Neuron (in vitro differentiated cells): Measurements from ENCODE around the gene MIF4GD.

ENCODE experiments used
- H2AFZ ChIP-seq: one replicate; pipeline ENCODE4 v1.6.1; 2013; ENCODE audit warnings: low read depth, mild to moderate bottlenecking, inconsistent platforms, low read length, moderate library complexity
- H3K27me3 ChIP-seq: one replicate; pipeline ENCODE4 v1.6.1; 2013; ENCODE audit warnings: low read length; ENCODE audit not compliant: insufficient read depth
- H3K36me3 ChIP-seq: one replicate; pipeline ENCODE4 v1.6.1; 2013; ENCODE audit warnings: low read length; ENCODE audit not compliant: insufficient read depth
- H3K4me1 ChIP-seq: one replicate; pipeline ENCODE4 v1.6.1; 2013; ENCODE audit warnings: low read length; ENCODE audit not compliant: insufficient read depth
- H3K4me3 ChIP-seq: 2 replicates; pipeline ENCODE4 v1.5.1; 2013; ENCODE audit warnings: mild to moderate bottlenecking, low read length, moderate library complexity
- H3K9me3 ChIP-seq: one replicate; pipeline ENCODE4 v1.6.1; 2013; ENCODE audit warnings: low read length

The MIF4GD gene

DNA sequence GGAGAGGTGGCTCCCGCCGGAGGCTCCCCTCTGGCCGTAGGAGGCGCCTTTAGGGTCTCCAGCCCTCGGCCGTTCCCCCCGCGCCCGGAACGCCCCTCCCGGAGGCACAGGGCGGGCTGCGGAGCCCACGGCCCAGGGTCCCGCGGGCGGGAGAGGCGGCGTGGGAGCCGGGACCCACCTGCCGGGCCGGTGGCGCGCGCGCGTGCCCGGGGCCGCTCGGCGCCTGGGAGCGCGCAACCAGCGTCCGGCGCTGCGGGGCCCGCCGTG lies at the start of gene MIF4GD:
Gene MIF4GD, minus strand, starts transcription at position 266 of the 267 bp plus-strand sequence. CDS start 1,036 bp downstream, outside the sequence.
- Histone ChIP-seq H2AFZ (peak within 1 kb of the TSS; percentile 96), H3K27me3 (no peaks in the 10 kb centered on the region), H3K9me3 (no peaks in the 10 kb centered on the region), H3K4me1 (peaks cover 13% of the 10 kb centered on the region), H3K36me3 (peaks cover 5% of the 10 kb centered on the region), H3K4me3 (peak within 1 kb of the TSS; percentile 96)

GRCh38 chr17:75319904-75320691 lies 49.1 kb upstream of the MIF4GD start:
- Histone ChIP-seq H3K27me3 (no peaks in the 10 kb centered on the region), H3K9me3 (no peaks in the 10 kb centered on the region), H3K4me1 (no peaks in the 10 kb centered on the region), H2AFZ (no peak overlapping the region), H3K4me3 (no peak overlapping the region), H3K36me3 (peaks cover 25% of the 10 kb centered on the region)

DNA sequence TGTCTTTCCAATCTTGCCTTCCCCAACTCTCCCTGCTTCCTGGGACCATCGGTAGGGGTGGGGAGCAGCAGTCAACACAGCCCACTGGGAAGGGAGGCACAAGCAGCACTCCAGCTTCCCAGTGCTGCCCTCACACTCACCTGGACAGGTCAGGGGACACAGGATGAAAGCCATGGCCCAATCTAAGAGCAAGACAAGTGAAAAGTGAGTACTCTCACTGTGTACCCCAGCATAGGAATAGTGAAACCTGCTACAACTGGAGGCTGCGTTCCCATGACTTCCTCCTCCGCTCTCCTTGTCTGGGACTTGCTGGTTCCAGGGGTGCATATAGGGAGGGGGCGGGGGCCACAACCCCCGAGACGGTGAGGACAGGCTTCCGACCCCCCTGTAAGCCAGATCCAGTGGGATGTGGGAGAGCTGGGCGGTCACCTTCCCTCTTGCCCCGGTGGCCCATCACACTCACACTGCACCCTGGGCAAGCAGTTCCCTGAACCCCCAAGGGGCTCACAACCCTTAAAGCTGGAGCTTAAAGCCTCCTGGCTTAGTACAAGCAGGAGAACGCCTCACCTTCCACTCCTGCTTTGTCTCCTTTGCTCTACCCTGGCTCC lies 47.7 kb upstream of the MIF4GD start:
- peaks cover 25% of the 10 kb centered on the region for H3K36me3 ChIP-seq
- no peak overlapping the region for H3K4me3 ChIP-seq
- H2AFZ ChIP-seq, result no peak overlapping the region
- no peaks in the 10 kb centered on the region for H3K27me3 ChIP-seq
- H3K9me3 ChIP-seq, result no peaks in the 10 kb centered on the region
- no peaks in the 10 kb centered on the region for H3K4me1 ChIP-seq

- H3K27me3 ChIP-seq, result no peaks in the 10 kb centered on the region
- no peak overlapping the region for H3K4me3 ChIP-seq
- H3K4me1 ChIP-seq, result no peaks in the 10 kb centered on the region
- H3K9me3 ChIP-seq, result no peaks in the 10 kb centered on the region
- H2AFZ ChIP-seq, result no peak overlapping the region
- peaks cover 25% of the 10 kb centered on the region for H3K36me3 ChIP-seq
Observed at GRCh38 chr17:75318211-75318610, 47.2 kb upstream of the MIF4GD start.

DNA sequence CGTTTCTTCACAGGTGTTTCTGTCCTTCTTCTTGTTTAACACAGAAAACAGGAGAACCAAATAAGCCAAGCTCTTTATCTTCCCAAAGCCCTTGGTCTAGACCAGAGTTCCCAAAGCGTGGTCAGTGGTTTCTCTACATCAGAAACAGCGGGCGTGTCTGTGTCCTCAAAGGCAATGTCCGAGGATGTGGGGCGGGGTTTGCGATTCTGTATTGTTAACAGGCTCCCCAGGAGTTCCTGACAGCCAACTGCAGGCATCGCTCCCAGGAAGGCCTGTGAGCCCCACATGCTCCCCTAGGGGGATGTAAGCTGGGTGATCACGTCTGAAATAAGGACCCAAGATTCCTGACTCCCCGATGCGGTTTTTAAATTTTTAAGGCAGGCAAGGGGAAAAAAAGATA lies 46.6 kb upstream of the MIF4GD start:
- Histone ChIP-seq H3K36me3 (peaks cover 25% of the 10 kb centered on the region), H3K27me3 (no peaks in the 10 kb centered on the region), H3K9me3 (no peaks in the 10 kb centered on the region), H3K4me1 (no peaks in the 10 kb centered on the region), H2AFZ (no peak overlapping the region), H3K4me3 (no peak overlapping the region)

DNA sequence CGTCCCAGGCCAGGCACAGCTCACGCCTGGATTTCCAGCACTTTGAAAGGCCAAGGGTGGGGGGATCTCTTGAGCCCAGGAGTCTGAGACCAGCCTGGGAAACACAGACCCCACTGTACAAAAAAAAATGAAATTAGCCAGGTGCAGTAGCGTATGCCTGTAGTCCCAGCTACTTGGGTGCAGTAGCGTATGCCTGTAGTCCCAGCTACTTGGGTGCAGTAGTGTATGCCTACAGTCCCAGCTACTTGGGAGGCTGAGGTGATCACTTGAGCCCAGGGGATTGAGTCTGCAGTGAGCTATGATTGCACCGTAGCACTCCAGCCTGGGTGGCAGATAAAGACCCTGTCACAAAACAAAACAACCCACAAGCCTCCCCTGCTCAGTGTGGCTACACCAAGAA lies 45.2 kb upstream of the MIF4GD start:
- no peaks in the 10 kb centered on the region for H3K27me3 ChIP-seq
- H3K9me3 ChIP-seq, result no peaks in the 10 kb centered on the region
- peaks cover 19% of the 10 kb centered on the region for H3K36me3 ChIP-seq
- no peak overlapping the region for H3K4me3 ChIP-seq
- H2AFZ ChIP-seq, result no peak overlapping the region
- no peaks in the 10 kb centered on the region for H3K4me1 ChIP-seq

DNA sequence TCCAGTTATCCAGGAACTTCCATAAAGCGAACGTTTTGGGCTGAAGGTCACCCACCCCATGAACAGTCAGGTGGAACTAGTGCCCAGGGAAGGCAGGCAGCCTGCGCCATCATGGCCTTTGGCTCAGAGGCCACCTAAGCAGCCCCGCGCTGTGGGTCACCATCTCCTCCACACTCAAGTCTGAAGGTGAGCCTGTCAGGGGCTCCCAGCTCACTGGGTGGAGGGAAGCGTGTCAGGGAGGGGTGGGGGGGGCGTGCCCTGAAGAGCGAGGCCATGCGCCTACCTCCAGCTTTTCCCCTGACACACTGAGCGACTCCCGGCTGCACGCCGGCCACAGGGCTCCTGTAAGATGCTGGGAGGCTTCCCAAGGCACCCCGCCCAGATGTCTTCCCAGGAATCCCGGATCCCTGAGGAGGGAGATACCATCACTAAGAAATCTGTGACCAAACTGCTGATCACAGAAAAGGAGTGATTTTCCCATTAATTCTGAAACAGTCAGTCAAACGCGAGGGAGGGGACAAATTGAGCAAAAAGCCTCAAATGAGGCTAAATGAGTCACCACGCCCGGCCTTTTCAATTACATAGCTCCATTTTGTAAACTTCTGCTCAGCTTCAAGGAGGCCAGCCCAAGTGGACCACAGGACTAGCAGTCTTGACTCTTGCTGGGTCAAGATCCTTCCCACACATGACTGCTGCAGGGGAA lies 44.7 kb upstream of the MIF4GD start:
- H3K27me3 ChIP-seq, result no peaks in the 10 kb centered on the region
- no peak overlapping the region for H2AFZ ChIP-seq
- H3K4me3 ChIP-seq, result no peak overlapping the region
- H3K4me1 ChIP-seq, result no peaks in the 10 kb centered on the region
- peaks cover 15% of the 10 kb centered on the region for H3K36me3 ChIP-seq
- H3K9me3 ChIP-seq, result no peaks in the 10 kb centered on the region

- Histone ChIP-seq H3K4me3 (no peak overlapping the region), H3K27me3 (no peaks in the 10 kb centered on the region), H3K36me3 (peaks cover 8% of the 10 kb centered on the region), H2AFZ (no peak overlapping the region), H3K9me3 (no peaks in the 10 kb centered on the region), H3K4me1 (peaks cover 3% of the 10 kb centered on the region)
Observed at GRCh38 chr17:75313941-75314551, 43.0 kb upstream of the MIF4GD start.

GRCh38 chr17:75308732-75309629 lies 38.0 kb upstream of the MIF4GD start:
- Histone ChIP-seq H3K27me3 (no peaks in the 10 kb centered on the region), H2AFZ (no peak overlapping the region), H3K4me3 (no peak overlapping the region), H3K36me3 (no peaks in the 10 kb centered on the region), H3K4me1 (peaks cover 6% of the 10 kb centered on the region), H3K9me3 (no peaks in the 10 kb centered on the region)

- Histone ChIP-seq H3K36me3 (no peaks in the 10 kb centered on the region), H2AFZ (no peak overlapping the region), H3K9me3 (no peaks in the 10 kb centered on the region), H3K27me3 (no peaks in the 10 kb centered on the region), H3K4me1 (peaks cover 6% of the 10 kb centered on the region), H3K4me3 (no peak overlapping the region)
Observed at GRCh38 chr17:75307957-75308731, 37.1 kb upstream of the MIF4GD start.

GRCh38 chr17:75301502-75302206 lies 30.6 kb upstream of the MIF4GD start:
- Histone ChIP-seq H3K4me1 (no peaks in the 10 kb centered on the region), H2AFZ (no peak overlapping the region), H3K4me3 (no peak overlapping the region), H3K9me3 (no peaks in the 10 kb centered on the region), H3K36me3 (no peaks in the 10 kb centered on the region), H3K27me3 (no peaks in the 10 kb centered on the region)
